GM18526 (cell line): ENCODE measurements around the gene ADCY6.

Source experiments
- POLR2A ChIP-seq: IDR thresholded peaks from 3 replicates; pipeline ENCODE4 v1.6.1; 2011; ENCODE audit not compliant: insufficient read length; ENCODE audit errors: extremely low read depth

Gene ADCY6

DNA sequence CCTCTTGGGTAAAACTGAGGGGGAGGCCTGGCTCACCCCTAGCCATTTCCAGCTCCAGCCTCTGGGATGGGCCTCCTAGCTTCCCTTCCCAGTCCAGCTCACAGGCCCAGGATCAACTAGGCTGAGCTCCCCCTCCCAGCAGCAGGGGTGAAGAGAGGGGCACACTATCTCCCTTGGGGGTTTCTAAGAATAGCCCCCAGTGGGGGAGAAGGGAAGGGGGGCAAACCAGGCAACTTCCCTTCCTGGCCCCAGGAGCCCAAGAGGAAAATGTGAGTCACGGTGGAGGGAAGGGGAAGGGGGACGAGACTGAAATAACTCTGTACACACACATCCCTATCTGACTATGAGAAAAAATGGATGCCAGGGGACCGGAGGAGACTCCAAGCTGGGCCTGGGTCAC, 9.0 kb downstream of the ADCY6 start:
- TF ChIP-seq POLR2A = no peak

GRCh38 chr12:48777501-48778400, 11.1 kb downstream of the ADCY6 start:
- TF ChIP-seq POLR2A = no peak

DNA sequence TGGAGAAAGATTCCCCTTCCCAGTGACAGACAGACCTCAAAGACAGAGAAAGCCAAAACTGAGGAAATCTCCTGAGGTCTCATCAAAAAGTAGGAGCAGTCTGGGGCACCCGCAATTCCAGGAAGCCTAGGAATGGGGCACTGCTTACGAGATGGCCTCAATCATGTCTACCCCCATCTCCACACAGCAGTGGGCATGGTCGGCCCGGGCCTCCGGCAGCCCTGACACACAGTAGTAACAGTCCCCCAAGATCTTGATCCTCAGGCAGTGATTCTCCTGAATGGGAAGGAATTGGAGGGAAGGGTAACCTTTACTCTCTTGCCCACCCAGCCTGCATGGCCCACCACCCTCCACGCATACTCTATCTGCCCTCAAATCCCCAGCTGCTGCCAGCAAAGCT, 11.9 kb downstream of the ADCY6 start:
- no peak for TF ChIP-seq POLR2A

DNA sequence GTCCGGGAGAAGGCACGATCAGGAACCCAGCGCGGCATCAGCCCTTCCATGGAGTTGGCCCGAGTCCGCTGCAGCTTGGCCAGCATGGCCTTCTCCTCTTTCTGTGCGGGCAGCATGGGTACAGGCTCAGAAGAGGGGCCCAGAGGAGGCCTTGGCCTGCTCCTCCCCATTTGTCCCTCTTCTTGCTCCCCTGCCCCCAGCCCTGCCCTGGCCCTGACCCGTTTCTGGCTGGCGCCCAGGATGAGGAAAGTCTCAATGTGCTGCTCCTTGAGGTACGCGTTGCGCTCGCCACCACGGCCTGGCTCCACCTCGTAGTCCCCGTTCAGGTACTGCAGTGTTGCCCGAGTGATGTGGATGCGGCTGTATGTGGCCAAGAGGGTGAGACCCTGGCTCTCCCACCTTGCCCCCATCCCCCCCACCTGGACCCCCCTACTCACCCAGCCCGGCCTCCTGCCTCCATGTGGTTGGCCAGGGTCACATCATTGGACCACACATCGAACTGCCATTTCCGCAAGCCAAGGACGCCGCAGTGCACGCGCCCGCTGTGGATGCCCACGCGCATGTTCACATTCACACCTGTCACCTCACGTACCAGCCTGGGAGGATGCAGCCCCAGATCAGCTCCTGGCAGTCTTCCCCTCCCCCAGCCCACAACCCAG, 12.8 kb downstream of the ADCY6 start:
- TF ChIP-seq POLR2A = no peak

DNA sequence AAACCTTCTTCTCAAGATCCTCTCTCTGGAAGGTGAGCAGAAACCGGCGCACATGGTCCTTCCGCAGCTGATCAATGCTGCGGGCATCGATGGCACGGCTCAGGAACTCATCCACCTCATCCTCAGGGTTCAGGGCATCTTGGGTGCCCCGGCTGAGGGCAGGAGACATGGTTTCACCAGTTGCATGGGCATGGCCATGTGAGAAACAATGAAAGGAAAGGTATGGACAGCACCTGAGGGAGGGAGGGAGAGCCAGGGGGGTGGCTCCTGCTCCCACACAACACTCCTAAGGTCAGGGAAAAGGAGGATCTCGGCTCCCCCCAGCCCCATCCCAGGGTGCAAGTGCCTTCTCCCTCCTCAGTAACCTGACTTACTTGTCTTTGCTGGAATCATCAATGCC, 13.6 kb downstream of the ADCY6 start:
- no peak for TF ChIP-seq POLR2A

DNA sequence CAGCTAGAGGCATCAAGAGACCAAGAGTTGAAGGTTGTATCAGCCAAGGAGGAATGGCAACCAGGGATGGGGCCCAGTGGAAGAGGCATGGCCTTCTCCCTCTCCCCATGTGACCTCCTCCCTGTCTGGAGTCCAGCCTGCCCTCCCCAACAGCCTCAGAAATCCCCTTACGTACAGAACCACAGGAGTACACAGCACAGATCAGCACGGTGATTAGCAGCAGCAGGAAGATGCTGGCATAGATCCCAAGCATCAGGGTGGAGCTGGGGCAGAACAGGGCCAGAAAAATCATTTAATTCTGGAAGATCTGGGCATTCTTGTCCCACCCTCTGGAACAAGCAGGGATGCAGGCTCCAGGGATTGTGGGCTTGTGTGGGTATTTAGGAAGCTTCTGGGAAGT, 14.4 kb downstream of the ADCY6 start:
- TF ChIP-seq POLR2A = no peak

DNA sequence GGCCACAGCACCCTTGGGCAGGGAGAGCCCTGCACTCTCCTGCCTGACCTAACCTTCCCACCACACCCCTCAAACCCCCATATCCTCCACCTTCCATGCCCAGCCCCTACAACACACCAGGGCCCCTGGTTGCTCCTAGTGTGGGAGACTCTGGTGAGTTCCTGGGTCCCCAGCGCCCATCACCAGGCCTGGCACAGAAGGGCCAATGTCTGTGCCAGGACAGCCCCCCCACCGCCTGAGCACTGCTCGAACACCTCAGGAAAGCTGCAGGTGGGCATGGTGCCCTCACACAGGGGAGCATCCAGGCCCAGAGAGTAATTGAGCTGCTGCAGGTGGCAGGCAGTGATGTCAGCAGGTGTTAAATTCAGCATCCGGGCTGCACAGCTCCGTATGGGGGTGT, 15.2 kb downstream of the ADCY6 start:
- TF ChIP-seq POLR2A = no peak

DNA sequence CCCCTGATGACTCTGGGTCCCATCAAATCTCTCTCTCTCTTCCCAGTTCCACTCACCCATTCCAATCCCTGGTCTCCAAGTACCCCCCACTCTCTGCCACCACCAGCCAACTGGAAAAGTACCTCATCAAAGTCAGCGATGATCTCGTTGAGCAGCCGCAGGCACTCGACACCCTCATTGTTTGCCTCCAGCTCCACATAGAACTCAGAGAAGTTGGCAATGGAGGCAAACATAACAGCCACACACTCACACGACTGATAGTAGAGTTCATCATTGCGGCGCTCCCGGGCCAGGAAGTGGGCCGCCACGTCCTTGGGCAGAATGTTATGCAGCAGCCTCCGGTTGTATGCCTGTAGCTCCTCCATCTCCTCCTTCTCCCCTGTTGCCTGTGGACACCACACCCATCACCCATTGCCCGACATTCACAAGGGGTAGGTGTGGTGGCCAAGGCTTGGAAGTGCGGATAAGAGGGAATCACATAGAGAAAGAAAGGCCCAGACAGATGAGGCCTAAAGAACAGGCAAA, 17.2 kb downstream of the ADCY6 start:
- no peak for TF ChIP-seq POLR2A

DNA sequence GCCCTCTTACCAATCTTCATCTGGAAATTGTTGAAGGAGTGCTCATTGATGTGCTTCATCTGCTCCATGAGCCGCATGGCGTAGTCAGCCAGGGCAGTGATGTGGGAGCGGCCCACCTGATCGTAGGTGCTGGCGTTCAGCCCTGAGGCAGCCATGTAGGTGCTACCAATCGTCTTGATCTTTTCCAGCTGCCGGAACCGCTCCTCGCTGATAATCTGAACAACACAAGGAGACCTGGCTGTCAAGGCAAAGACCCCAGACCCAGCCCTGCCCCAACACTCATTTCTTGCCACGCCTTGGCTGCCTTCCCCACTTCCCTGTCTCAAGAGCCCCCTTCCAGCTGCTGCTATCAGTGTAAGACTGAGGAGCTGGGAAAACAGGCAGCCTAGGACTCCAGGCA, 18.1 kb downstream of the ADCY6 start:
- TF ChIP-seq POLR2A = no peak

- no peak for TF ChIP-seq POLR2A
Measured at GRCh38 chr12:48768736-48769135, 20.2 kb downstream of the ADCY6 start.

DNA sequence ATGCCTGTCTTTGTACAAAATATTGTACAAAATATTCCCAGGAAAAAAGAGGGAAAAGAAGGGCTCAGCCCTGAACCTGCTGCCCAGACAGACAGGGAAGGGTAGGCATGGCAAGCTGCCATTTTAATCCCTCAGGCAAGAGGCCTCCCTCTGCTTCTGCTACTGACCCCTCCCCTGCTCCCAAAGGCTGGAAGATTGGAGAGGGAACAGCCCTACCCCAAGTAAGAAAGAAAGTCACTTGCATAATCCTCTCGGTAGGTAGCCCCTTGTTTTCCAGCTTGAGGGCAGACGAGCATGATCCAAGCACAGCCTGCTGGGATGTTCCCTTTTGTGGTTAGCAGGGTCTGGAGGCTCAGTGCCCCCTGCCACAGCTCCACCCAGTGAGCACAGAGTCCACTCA, 20.7 kb downstream of the ADCY6 start:
- no peak for TF ChIP-seq POLR2A

- no peak for TF ChIP-seq POLR2A
Measured at GRCh38 chr12:48767521-48767920, 21.4 kb downstream of the ADCY6 start.

DNA sequence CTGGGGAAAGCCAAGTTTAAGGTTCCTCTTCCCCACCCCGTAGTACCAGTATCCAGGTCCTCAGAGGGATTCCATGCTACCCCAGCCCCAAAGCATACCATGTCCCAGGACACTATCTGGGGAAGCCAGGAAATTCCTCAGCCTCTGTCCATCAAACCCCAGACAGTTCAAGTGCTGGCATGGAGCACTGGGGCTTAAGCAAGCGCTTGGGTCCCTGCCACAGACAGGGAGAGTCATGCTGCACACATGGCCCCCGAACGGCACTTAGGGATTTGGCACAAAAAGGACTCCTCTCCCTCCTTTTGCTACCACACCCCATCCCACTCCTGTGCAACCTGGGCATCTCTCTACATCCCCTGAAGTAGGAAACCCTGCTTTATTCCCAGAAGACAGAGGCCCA, 21.8 kb downstream of the ADCY6 start:
- TF ChIP-seq POLR2A = no peak

GRCh38 chr12:48765753-48766162, 23.1 kb downstream of the ADCY6 start:
- TF ChIP-seq POLR2A = no peak

DNA sequence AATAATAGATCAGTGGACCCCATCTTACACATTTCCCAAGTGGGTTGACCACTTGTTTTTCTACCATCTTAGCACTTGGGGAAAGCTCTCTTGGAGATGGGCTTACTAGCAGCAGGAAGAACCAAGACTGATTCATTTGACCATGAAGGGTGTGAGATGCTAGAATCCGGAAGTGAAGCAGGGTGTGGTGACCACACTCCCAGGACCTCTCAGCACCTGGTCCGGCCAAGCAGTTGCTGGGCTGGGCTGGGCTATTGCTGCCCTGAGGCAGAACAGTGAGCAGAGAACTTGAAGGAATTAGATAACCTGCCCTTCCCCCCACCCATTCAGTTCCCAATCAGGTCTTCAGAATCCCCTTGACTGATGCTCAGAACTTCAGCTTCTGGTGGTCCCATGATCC, 24.4 kb downstream of the ADCY6 start:
- TF ChIP-seq POLR2A = no peak

DNA sequence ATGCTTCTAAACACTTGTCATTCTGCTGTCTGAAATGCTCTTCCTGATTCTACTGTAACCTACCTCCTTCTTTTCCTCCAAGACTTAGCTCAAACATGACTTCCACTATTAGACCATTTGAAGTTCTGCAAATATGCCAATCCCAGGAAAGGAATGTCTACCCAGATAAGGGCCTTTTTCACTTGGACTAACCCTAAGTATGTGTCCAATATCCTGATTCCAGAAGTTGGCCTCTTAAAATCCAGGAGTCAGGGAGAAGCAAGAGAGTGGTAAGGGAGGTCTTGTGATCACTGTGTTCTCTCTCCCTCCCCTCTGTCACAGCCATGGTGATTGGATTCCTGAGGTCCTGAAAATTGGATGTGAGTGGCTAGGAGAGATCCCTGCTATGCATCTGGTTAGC, 30.2 kb downstream of the ADCY6 start:
- no peak for TF ChIP-seq POLR2A
